ENCODE measurements around the gene TTC39B.

The TTC39B gene

DNA sequence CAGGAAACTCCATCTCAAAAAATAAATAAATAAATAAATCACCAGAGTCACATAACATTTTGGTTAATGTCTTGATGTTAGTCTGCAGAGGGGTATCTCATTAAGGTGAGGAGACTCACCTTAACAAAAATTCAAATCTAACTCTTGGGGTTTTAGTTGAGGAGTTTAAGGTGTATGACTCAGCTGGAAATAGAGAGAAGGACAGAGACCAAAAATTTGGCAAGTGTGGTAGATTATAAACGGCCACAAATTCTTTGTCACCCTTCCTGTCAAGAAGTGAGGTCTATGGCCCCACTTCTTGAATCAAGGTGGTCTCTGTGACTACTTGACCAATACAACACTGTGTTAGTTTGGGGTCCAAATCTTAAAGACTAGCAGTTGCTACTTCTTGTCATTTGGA is 60.8 kb downstream of the TTC39B start:
- Histone ChIP-seq H3K9me3 (ENCODE audit: low read length) (no peaks in the 10 kb centered on the region), H2AFZ (ENCODE audit: low read length) (no peak overlapping the region), H3K79me2 (ENCODE audit: insufficient read depth, low read length) (no peaks in the 10 kb centered on the region), H3K9ac (ENCODE audit: low read length) (no peak overlapping the region), H3K27me3 (ENCODE audit: insufficient read depth, low read length) (no peaks in the 10 kb centered on the region), H3K4me2 (ENCODE audit: low read length) (no peak overlapping the region), H3K9me2 (ENCODE audit: low read depth, low read length) (no peaks in the 10 kb centered on the region), H4K20me1 (ENCODE audit: insufficient read depth, low read length) (no peaks in the 10 kb centered on the region), H3K36me3 (ENCODE audit: insufficient read depth, low read length) (no peaks in the 10 kb centered on the region), H3K4me3 (ENCODE audit: low read depth, low read length, poor library complexity, severe bottlenecking) (no peak overlapping the region), H3F3A (ENCODE audit: insufficient read depth, low read length) (no peaks in the 10 kb centered on the region), H3K27ac (ENCODE audit: low read depth, low read length, poor library complexity, severe bottlenecking) (no peak overlapping the region), H3K4me1 (ENCODE audit: insufficient read depth, low read length, severe bottlenecking) (no peaks in the 10 kb centered on the region)
- TF ChIP-seq EZH2 (IDR thresholded peaks at IDR 0.05; ENCODE audit: borderline replicate concordance, low read length): no peak
- TF ChIP-seq, protein P1, sequence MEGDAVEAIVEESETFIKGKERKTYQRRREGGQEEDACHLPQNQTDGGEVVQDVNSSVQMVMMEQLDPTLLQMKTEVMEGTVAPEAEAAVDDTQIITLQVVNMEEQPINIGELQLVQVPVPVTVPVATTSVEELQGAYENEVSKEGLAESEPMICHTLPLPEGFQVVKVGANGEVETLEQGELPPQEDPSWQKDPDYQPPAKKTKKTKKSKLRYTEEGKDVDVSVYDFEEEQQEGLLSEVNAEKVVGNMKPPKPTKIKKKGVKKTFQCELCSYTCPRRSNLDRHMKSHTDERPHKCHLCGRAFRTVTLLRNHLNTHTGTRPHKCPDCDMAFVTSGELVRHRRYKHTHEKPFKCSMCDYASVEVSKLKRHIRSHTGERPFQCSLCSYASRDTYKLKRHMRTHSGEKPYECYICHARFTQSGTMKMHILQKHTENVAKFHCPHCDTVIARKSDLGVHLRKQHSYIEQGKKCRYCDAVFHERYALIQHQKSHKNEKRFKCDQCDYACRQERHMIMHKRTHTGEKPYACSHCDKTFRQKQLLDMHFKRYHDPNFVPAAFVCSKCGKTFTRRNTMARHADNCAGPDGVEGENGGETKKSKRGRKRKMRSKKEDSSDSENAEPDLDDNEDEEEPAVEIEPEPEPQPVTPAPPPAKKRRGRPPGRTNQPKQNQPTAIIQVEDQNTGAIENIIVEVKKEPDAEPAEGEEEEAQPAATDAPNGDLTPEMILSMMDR (IDR thresholded peaks at IDR 0.05; ENCODE audit: low read length): no peak

- Histone ChIP-seq H3K4me3 (ENCODE audit: low read depth, low read length, poor library complexity, severe bottlenecking) (no peak overlapping the region), H3K4me1 (ENCODE audit: insufficient read depth, low read length, severe bottlenecking) (no peaks in the 10 kb centered on the region), H3F3A (ENCODE audit: insufficient read depth, low read length) (no peaks in the 10 kb centered on the region)
Observed at GRCh38 chr9:15244001-15244441, 63.0 kb downstream of the TTC39B start.

GRCh38 chr9:15243081-15243480 is 63.9 kb downstream of the TTC39B start:
- Histone ChIP-seq H3K4me3 (ENCODE audit: low read depth, low read length, poor library complexity, severe bottlenecking) (no peak overlapping the region), H3K9me2 (ENCODE audit: low read depth, low read length) (no peaks in the 10 kb centered on the region), H3K36me3 (ENCODE audit: insufficient read depth, low read length) (no peaks in the 10 kb centered on the region), H3F3A (ENCODE audit: insufficient read depth, low read length) (no peaks in the 10 kb centered on the region), H3K4me2 (ENCODE audit: low read length) (no peak overlapping the region), H3K27ac (ENCODE audit: low read depth, low read length, poor library complexity, severe bottlenecking) (no peak overlapping the region), H3K79me2 (ENCODE audit: insufficient read depth, low read length) (no peaks in the 10 kb centered on the region), H3K9ac (ENCODE audit: low read length) (no peak overlapping the region), H3K27me3 (ENCODE audit: insufficient read depth, low read length) (no peaks in the 10 kb centered on the region), H4K20me1 (ENCODE audit: insufficient read depth, low read length) (no peaks in the 10 kb centered on the region), H3K9me3 (ENCODE audit: low read length) (no peaks in the 10 kb centered on the region), H2AFZ (ENCODE audit: low read length) (no peak overlapping the region), H3K4me1 (ENCODE audit: insufficient read depth, low read length, severe bottlenecking) (no peaks in the 10 kb centered on the region)
- TF ChIP-seq EZH2 (IDR thresholded peaks at IDR 0.05; ENCODE audit: borderline replicate concordance, low read length): no peak
- TF ChIP-seq, protein P1 (IDR thresholded peaks at IDR 0.05; ENCODE audit: low read length): no peak

More at GRCh38 chr9:15244001-15244441, 63.0 kb downstream of the TTC39B start:
- Histone ChIP-seq H2AFZ (ENCODE audit: low read length) (no peak overlapping the region), H3K27me3 (ENCODE audit: insufficient read depth, low read length) (no peaks in the 10 kb centered on the region), H3K79me2 (ENCODE audit: insufficient read depth, low read length) (no peaks in the 10 kb centered on the region), H3K9ac (ENCODE audit: low read length) (no peak overlapping the region), H4K20me1 (ENCODE audit: insufficient read depth, low read length) (no peaks in the 10 kb centered on the region), H3K36me3 (ENCODE audit: insufficient read depth, low read length) (no peaks in the 10 kb centered on the region), H3K9me2 (ENCODE audit: low read depth, low read length) (no peaks in the 10 kb centered on the region), H3K27ac (ENCODE audit: low read depth, low read length, poor library complexity, severe bottlenecking) (no peak overlapping the region), H3K4me2 (ENCODE audit: low read length) (no peak overlapping the region), H3K9me3 (ENCODE audit: low read length) (no peaks in the 10 kb centered on the region)
- TF ChIP-seq, protein P1 (IDR thresholded peaks at IDR 0.05; ENCODE audit: low read length): no peak
- no peak for TF ChIP-seq EZH2 (IDR thresholded peaks at IDR 0.05; ENCODE audit: borderline replicate concordance, low read length)

Data from OCI-LY1 (cell line).